LHCN-M2 (cell line): ENCODE data around the gene UBA52. TPM values are rescaled to one million over a fixed set of nuclear protein-coding genes. Genes with fewer than 3 reads are reported as not detected.
"Not testable (repeated sequence)": the region's sequence is repeated elsewhere in the genome, so short reads cannot be mapped to it uniquely, and the experiment has no call there.

Experiments used
- DNase-seq: peaks from one replicate; pipeline ENCODE4 v3.0.0-alpha.2; 2012; ENCODE audit warnings: low read depth
- total RNA-seq: library from RNA; depleted of rRNA; stranded (reverse); fragments of >200 nt; gene quantifications from 2 replicates; pipeline ENCODE4 v1.2.3, GENCODE V29; 2014

The UBA52 gene
- total RNA-seq, 1 experiment from 2014 or later: 772 TPM

GRCh38 chr19:18592732-18593131, 21.1 kb downstream of the UBA52 start:
- not testable (repeated sequence) for DNase-seq

GRCh38 chr19:18593367-18594095, 21.9 kb downstream of the UBA52 start:
- no peak for DNase-seq

- peak; percentile 36 for DNase-seq
These were observed 22.6 kb downstream of the UBA52 start for GRCh38 chr19:18594096-18594823.

- no peak for DNase-seq
These were observed 23.2 kb downstream of the UBA52 start for GRCh38 chr19:18594824-18595373.

- DNase-seq: no peak
These were observed 23.8 kb downstream of the UBA52 start for GRCh38 chr19:18595475-18595874.

GRCh38 chr19:18596752-18597157, 25.1 kb downstream of the UBA52 start:
- DNase-seq: no peak

GRCh38 chr19:18597809-18598660, 26.4 kb downstream of the UBA52 start:
- DNase-seq: no peak

- no peak for DNase-seq
These were observed 27.8 kb downstream of the UBA52 start for GRCh38 chr19:18599485-18599884.

- not testable (repeated sequence) for DNase-seq
These were observed 29.2 kb downstream of the UBA52 start for GRCh38 chr19:18600692-18601397.

- no peak for DNase-seq
These were observed 30.2 kb downstream of the UBA52 start for GRCh38 chr19:18601875-18602274.

- DNase-seq: no peak
These were observed 31.7 kb downstream of the UBA52 start for GRCh38 chr19:18603255-18603957.

GRCh38 chr19:18603958-18604819, 32.5 kb downstream of the UBA52 start:
- no peak for DNase-seq

GRCh38 chr19:18604820-18605159, 33.1 kb downstream of the UBA52 start:
- DNase-seq: no peak

- DNase-seq: no peak
These were observed 33.5 kb downstream of the UBA52 start for GRCh38 chr19:18605196-18605545.

- no peak for DNase-seq
These were observed 34.1 kb downstream of the UBA52 start for GRCh38 chr19:18605546-18606280.

GRCh38 chr19:18606281-18607225, 34.9 kb downstream of the UBA52 start, which contains the start of gene CRLF1:
Gene CRLF1 (minus strand): TSS chr19:18606799. CDS start chr19:18606656, 143 bp downstream.
- DNase-seq: no peak

- DNase-seq: no peak
These were observed 35.8 kb downstream of the UBA52 start for GRCh38 chr19:18607226-18608101.
